ENCODE data around the gene NUP50.

DNA sequence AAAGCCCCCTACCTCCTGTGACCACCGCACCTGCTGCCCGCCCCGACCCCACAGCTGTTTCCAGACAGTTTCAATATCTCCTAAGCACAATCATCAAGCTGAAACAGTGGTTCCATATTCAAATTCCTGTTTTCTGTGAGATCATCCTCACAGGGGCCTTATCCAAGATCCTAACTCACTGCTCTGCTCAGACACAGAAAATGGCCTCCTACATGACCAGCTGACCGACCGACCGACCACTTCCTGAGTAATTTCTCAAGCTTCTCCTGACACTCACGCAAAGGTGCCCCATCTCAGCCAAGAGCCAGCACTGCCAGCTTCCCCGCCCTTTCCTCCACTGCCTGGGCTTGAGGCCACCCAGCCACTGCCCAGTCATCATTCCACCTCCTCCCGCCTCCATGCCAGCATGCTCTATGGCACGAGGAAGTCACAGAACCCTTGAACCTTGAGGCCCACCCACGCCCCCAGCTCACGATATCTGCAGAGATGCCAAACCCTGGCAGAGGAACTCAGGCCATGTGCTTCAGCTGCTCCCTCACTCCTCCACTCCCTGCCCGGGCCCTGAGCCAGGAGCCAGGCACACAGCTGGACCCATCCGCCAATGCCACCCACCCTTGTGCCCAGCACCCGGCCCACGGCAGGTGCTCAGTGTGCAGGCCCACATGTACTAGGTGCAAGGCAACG, 62.9 kb downstream of the NUP50 start:
- TF ChIP-seq, protein P1, sequence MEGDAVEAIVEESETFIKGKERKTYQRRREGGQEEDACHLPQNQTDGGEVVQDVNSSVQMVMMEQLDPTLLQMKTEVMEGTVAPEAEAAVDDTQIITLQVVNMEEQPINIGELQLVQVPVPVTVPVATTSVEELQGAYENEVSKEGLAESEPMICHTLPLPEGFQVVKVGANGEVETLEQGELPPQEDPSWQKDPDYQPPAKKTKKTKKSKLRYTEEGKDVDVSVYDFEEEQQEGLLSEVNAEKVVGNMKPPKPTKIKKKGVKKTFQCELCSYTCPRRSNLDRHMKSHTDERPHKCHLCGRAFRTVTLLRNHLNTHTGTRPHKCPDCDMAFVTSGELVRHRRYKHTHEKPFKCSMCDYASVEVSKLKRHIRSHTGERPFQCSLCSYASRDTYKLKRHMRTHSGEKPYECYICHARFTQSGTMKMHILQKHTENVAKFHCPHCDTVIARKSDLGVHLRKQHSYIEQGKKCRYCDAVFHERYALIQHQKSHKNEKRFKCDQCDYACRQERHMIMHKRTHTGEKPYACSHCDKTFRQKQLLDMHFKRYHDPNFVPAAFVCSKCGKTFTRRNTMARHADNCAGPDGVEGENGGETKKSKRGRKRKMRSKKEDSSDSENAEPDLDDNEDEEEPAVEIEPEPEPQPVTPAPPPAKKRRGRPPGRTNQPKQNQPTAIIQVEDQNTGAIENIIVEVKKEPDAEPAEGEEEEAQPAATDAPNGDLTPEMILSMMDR (conservative IDR thresholded peaks at IDR 0.05 in 1 of 2, IDR thresholded peaks at IDR 0.05 in 1 of 2; ENCODE audit: low read depth in 1 of 2, low read length in 2 of 2) = no peak
- no peak for TF ChIP-seq EZH2 (IDR thresholded peaks at IDR 0.05; ENCODE audit: low read length, missing control alignments)

Data from fibroblast of lung (primary cell).